ENCODE data around the gene VOPP1.

- TF ChIP-seq POLR2A (IDR thresholded peaks at IDR 0.05; ENCODE audit: low read depth, low read length) (no peak), CTCF (IDR thresholded peaks at IDR 0.05; ENCODE audit: extremely low read depth in 1 of 2, insufficient read depth in 1 of 2, low read depth in 1 of 2, low read length in 2 of 2) (no peak), EZH2 (IDR thresholded peaks at IDR 0.05; ENCODE audit: borderline replicate concordance, low read depth, low read length, severe bottlenecking) (no peak), POLR2AphosphoS5 (IDR thresholded peaks at IDR 0.05; ENCODE audit: insufficient read depth, low read depth, low read length) (no peak), FOS (IDR thresholded peaks at IDR 0.05; ENCODE audit: borderline replicate concordance, insufficient read depth, low read length) (no peak), MAX (IDR thresholded peaks at IDR 0.05; ENCODE audit: insufficient read depth, insufficient read length) (no peak), MYC (IDR thresholded peaks at IDR 0.05; ENCODE audit: low read depth, low read length) (no peak)
Measured at GRCh38 chr7:55569269-55569663, 3.0 kb downstream of the VOPP1 start.
